Testis (tissue), 3 donors: Measurements from ENCODE around the gene FRMD1. TPM values are rescaled to one million over a fixed set of nuclear protein-coding genes. Genes with fewer than 3 reads are reported as not detected.

Experiments
- DNase-seq: peaks from one replicate; pipeline ENCODE4 v3.0.0-alpha.2; 2019
- H3K27ac ChIP-seq, 2 donors: fragments of 200-600 bp; sonication (generic); one replicate each; pipeline ENCODE4 v1.5.1; 2019
- H3K27me3 ChIP-seq: fragments of 200-600 bp; sonication (generic); one replicate; pipeline ENCODE4 v1.5.1; 2019
- H3K36me3 ChIP-seq: fragments of 200-600 bp; sonication (generic); one replicate; pipeline ENCODE4 v1.5.1; 2017; ENCODE audit warnings: low read depth; ENCODE audit errors: missing control alignments
- H3K4me1 ChIP-seq: fragments of 200-600 bp; sonication (generic); one replicate; pipeline ENCODE4 v1.5.1; 2019
- H3K4me3 ChIP-seq, 2 donors: fragments of 200-600 bp; sonication (generic); one replicate each; pipeline ENCODE4 v1.5.1; 2017 to 2019
- H3K9me3 ChIP-seq: fragments of 200-600 bp; sonication (generic); one replicate; pipeline ENCODE4 v1.5.1; 2017
- POLR2A ChIP-seq: fragments of 450-650 bp; IDR thresholded peaks from one replicate; pipeline ENCODE4 v1.6.1; 2017; ENCODE audit warnings: antibody characterized with exemption, mild to moderate bottlenecking, moderate library complexity
- WGBS, 2 donors: methylation state at CpG; one replicate each; pipeline ENCODE4 v1.1.5; 2018; 5-methylcytosine and 5-hydroxymethylcytosine counted together
- intact Hi-C: fragments of 100-400 bp; cut with DNase I; formaldehyde crosslinking; loops from one replicate; pipeline ENCODE4 v1.15.1; 2023; ENCODE audit warnings: low total_unique reads
- polyA plus RNA-seq: library from polyadenylated mRNA; stranded (reverse); fragments of 350-450 nt; fragmentation: Illumina TruSeq; extraction: RNeasy Lipid Tissue Mini Kit (QIAGEN cat#74804); gene quantifications from one replicate; pipeline ENCODE4 v1.2.3, GENCODE V29; 2014; ENCODE audit warnings: low read depth, low replicate concordance; ENCODE audit not compliant: insufficient read depth
- total RNA-seq, 2 donors: library from RNA; depleted of rRNA; stranded (reverse); fragments of >200 nt; gene quantifications; one replicate each; pipeline ENCODE4 v1.2.3, GENCODE V29; 2016
- TF ChIP-seq, protein P1 (sequence below), 3 experiments: fragments of 450-650 bp in 2 of 3; fragments of 200-600 bp in 1 of 3; sonication (generic) in 1 of 3; IDR thresholded peaks; one replicate each; pipeline ENCODE4 v1.5.1; 2016 to 2019; ENCODE audit warnings: antibody characterized with exemption in 3 of 3, mild to moderate bottlenecking in 2 of 3, moderate library complexity in 1 of 3

FRMD1 gene
- total and polyA plus RNA-seq, 3 donors from 2014 or later = 7.2 to 13.5 (median 8.0) TPM

- no peak for TF ChIP-seq POLR2A
- TF ChIP-seq, protein P1, sequence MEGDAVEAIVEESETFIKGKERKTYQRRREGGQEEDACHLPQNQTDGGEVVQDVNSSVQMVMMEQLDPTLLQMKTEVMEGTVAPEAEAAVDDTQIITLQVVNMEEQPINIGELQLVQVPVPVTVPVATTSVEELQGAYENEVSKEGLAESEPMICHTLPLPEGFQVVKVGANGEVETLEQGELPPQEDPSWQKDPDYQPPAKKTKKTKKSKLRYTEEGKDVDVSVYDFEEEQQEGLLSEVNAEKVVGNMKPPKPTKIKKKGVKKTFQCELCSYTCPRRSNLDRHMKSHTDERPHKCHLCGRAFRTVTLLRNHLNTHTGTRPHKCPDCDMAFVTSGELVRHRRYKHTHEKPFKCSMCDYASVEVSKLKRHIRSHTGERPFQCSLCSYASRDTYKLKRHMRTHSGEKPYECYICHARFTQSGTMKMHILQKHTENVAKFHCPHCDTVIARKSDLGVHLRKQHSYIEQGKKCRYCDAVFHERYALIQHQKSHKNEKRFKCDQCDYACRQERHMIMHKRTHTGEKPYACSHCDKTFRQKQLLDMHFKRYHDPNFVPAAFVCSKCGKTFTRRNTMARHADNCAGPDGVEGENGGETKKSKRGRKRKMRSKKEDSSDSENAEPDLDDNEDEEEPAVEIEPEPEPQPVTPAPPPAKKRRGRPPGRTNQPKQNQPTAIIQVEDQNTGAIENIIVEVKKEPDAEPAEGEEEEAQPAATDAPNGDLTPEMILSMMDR (IDR thresholded peaks at IDR 0.05) = peak in 1 of 3 experiments; percentile 17
- H3K4me1 ChIP-seq = no peaks in the 10 kb centered on the region
- H3K4me3 ChIP-seq = no peak overlapping the region
- no peaks in the 10 kb centered on the region for H3K9me3 ChIP-seq
- DNase-seq = no peak
- no peaks in the 10 kb centered on the region for H3K27me3 ChIP-seq
- 82 to 85% methylated on average over 4 of the region's 4 CpGs for WGBS, 2 donors
- H3K36me3 ChIP-seq = no peaks in the 10 kb centered on the region
- H3K27ac ChIP-seq = no peak overlapping the region
- intact Hi-C loops = no loop called here
These were observed 38.9 kb upstream of the FRMD1 start for GRCh38 chr6:168117942-168118341.

DNA sequence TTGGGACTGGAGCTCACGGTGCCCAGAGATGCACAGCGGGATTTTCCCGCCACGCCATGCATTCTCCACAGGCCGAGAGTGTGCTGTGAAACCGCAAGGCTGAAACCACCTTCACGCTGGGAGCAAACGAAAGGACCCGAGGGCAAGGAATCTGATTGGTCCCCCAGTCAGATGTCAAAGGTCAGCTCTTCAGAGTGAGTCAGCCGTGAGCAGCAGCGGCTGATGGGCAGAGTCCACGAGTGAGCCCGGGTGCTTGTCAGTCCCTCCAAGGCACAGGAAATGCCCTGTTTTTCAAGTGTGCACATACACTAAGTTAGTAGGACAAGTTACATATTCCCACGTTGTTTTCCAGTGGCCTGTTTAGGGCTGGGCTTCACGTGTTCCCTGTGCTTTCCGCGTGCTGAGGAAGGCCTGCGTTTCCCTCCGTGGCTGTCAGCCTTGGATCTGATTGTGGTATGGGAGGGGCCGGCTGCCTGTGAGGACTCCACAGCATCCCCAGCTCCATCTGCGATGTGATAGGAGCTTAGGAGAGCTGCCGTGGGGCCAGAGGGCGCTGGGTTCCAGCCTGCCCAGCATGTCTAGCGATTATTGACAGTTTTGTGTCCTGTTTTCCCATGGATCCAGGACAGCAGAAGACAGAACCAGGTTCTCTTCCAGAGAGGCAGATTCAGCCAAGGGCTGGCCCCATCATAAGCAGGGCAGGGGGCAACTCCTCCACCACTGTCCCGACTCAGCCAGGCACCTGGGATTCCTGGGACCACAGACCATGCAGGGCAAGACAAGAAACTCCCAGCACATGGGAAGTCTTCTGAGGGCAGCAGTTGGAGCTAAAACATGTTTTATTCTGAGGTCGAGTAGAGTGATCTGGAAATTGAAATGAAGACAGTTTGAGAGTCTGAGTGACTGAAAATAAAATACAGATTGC is 38.2 kb upstream of the FRMD1 start:
- Histone ChIP-seq H3K9me3 (no peaks in the 10 kb centered on the region), H3K27me3 (no peaks in the 10 kb centered on the region), H3K4me1 (no peaks in the 10 kb centered on the region), H3K36me3 (no peaks in the 10 kb centered on the region), H3K27ac (no peak overlapping the region), H3K4me3 (no peak overlapping the region)
- intact Hi-C loops = no loop called here
- TF ChIP-seq, protein P1 (IDR thresholded peaks at IDR 0.05) = no peak
- no peak for TF ChIP-seq POLR2A
- DNase-seq = no peak
- 81 to 88% methylated on average over 26 of the region's 26 CpGs for WGBS, 2 donors

DNA sequence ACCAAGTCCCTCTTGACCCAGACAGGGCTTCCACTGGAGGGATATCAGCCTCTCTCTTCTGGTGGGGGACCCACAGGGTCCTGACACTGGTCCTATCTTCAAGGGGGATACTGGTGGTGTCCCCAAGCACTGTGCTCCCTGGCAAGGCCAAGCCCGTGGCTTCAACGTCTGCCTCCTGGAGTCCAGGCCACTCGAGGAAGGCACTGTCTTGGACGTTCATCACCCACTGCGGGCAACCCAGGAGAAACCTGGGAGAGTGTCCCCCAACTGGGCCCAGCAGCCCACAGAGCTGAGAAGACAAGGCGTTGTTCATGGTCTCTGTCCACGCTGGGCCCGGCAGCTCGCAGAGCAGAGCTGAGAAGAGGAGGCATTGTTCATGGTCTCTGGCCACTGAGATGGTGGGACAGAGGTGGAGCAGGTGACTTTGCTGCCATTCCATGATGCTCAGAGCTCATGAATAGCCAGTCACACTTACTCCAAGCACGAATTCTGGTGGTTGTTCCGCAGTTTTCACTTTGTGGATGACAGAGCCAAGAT is 37.5 kb upstream of the FRMD1 start:
- Histone ChIP-seq H3K4me1 (no peaks in the 10 kb centered on the region), H3K4me3 (no peak overlapping the region), H3K9me3 (no peaks in the 10 kb centered on the region), H3K36me3 (no peaks in the 10 kb centered on the region), H3K27ac (no peak overlapping the region), H3K27me3 (no peaks in the 10 kb centered on the region)
- no peak for TF ChIP-seq POLR2A
- TF ChIP-seq, protein P1 (IDR thresholded peaks at IDR 0.05) = no peak
- DNase-seq = no peak
- 95 to 97% methylated on average over 11 of the region's 11 CpGs for WGBS, 2 donors
- intact Hi-C loops = no loop called here

- Histone ChIP-seq H3K27me3 (no peaks in the 10 kb centered on the region), H3K9me3 (no peaks in the 10 kb centered on the region), H3K36me3 (no peaks in the 10 kb centered on the region), H3K27ac (no peak overlapping the region), H3K4me1 (no peaks in the 10 kb centered on the region), H3K4me3 (no peak overlapping the region)
- no peak for DNase-seq
- TF ChIP-seq, protein P1 (IDR thresholded peaks at IDR 0.05) = no peak
- TF ChIP-seq POLR2A = no peak
- 74 to 82% methylated on average over 2 to 5 of the region's 5 CpGs for WGBS, 2 donors
- intact Hi-C loops = no loop called here
These were observed 36.9 kb upstream of the FRMD1 start for GRCh38 chr6:168115748-168116437.
